H1 (cell line): Measurements from ENCODE around the gene ZFYVE16. TPM values are rescaled to one million over a fixed set of nuclear protein-coding genes. Genes with fewer than 3 reads are reported as not detected.

Experiments
- CTCF ChIA-PET: fragments of 300-600 bp; sonication (Branson Sonifier 250); formaldehyde crosslinking; loops from one replicate; lab custom pipeline; 2021; ENCODE audit not compliant: partially characterized antibody; lab: Charles Lee
- POLR2A ChIA-PET: fragments of 300-600 bp; sonication (Branson Sonifier 250); formaldehyde crosslinking; loops from one replicate; lab custom pipeline; 2021; ENCODE audit warnings: inconsistent platforms; ENCODE audit not compliant: partially characterized antibody; lab: Charles Lee
- DNase-seq, 2 experiments: peaks; one replicate each; pipeline versions ENCODE4 v3.0.0 to v3.0.0-alpha.2; 2010 to 2022; ENCODE audit warnings: low spot score in 2 of 2, low read depth in 1 of 2, mixed read lengths in 1 of 2
- FAIRE-seq: peaks from 2 replicates; lab custom pipeline; 2011; peaks lifted over from hg19 to GRCh38; lab: Jason Lieb, UNC
- H2AFZ ChIP-seq: 2 replicates; pipeline ENCODE4 v1.8.1; 2012; ENCODE audit warnings: low read length, inconsistent platforms
- H2AK5ac ChIP-seq: 2 replicates; pipeline ENCODE4 v1.6.1; 2013; ENCODE audit warnings: low read depth, low read length
- H2BK120ac ChIP-seq: replicated peaks from 2 replicates; pipeline ENCODE3; 2013; ENCODE audit warnings: low read depth, low read length, inconsistent platforms
- H2BK12ac ChIP-seq: 2 replicates; pipeline ENCODE4 v1.6.1; 2013; ENCODE audit warnings: low read depth, low read length
- H2BK15ac ChIP-seq: 2 replicates; pipeline ENCODE4 v1.6.1; 2013; ENCODE audit warnings: low read length
- H2BK20ac ChIP-seq: 2 replicates; pipeline ENCODE4 v1.6.1; 2013; ENCODE audit warnings: low read length
- H2BK5ac ChIP-seq: 2 replicates; pipeline ENCODE4 v1.6.1; 2013; ENCODE audit warnings: low read depth, low read length
- H3K14ac ChIP-seq: 2 replicates; pipeline ENCODE4 v1.6.1; 2013; ENCODE audit warnings: inconsistent platforms; ENCODE audit not compliant: insufficient read length
- H3K18ac ChIP-seq: 2 replicates; pipeline ENCODE4 v1.6.1; 2013; ENCODE audit warnings: low read length; ENCODE audit errors: extremely low read depth
- H3K23ac ChIP-seq: 2 replicates; pipeline ENCODE4 v1.6.1; 2013; ENCODE audit warnings: inconsistent platforms; ENCODE audit not compliant: insufficient read length
- H3K23me2 ChIP-seq: 2 replicates; pipeline ENCODE4 v1.6.1; 2013; ENCODE audit warnings: low read depth, low read length
- H3K27ac ChIP-seq: 2 replicates; pipeline ENCODE4 v1.6.1; 2011; ENCODE audit warnings: low read depth, low read length, inconsistent platforms
- H3K27me3 ChIP-seq, 4 experiments: replicated peaks in 1 of 4; 1 replicate in 1 of 4; 2 replicates in 3 of 4; pipeline versions ENCODE4 v1.6.1 to v1.8.1; 2011 to 2013; ENCODE audit warnings: low read length in 3 of 4, mild to moderate bottlenecking in 3 of 4, inconsistent platforms in 2 of 4, mixed read lengths in 2 of 4, moderate library complexity in 1 of 4; ENCODE audit not compliant: control insufficient read depth in 3 of 4, insufficient read depth in 3 of 4; ENCODE audit errors: extremely low read depth in 1 of 4
- H3K36me3 ChIP-seq, 4 experiments: 2 replicates each; pipeline versions ENCODE4 v1.6.1 to v1.8.1; 2011 to 2013; ENCODE audit warnings: mild to moderate bottlenecking in 4 of 4, low read length in 3 of 4, moderate library complexity in 2 of 4, control low read depth in 1 of 4, inconsistent platforms in 1 of 4; ENCODE audit not compliant: insufficient read depth in 4 of 4, control insufficient read depth in 2 of 4
- H3K4ac ChIP-seq: replicated peaks from 2 replicates; pipeline ENCODE3; 2013; ENCODE audit warnings: low read length, low read depth, mixed read lengths, inconsistent platforms; ENCODE audit not compliant: insufficient read length
- H3K4me1 ChIP-seq, 4 experiments: replicated peaks in 1 of 4; 1 replicate in 1 of 4; 2 replicates in 3 of 4; pipeline versions ENCODE4 v1.6.1 to v1.8.1; 2011 to 2013; ENCODE audit warnings: low read length in 3 of 4, inconsistent platforms in 2 of 4, mixed read lengths in 1 of 4; ENCODE audit not compliant: insufficient read depth in 4 of 4, control insufficient read depth in 3 of 4
- H3K4me2 ChIP-seq, 2 experiments: 2 replicates each; pipeline versions ENCODE4 v1.6.1 to v1.8.1; 2011 to 2013; ENCODE audit warnings: low read depth in 2 of 2, low read length in 2 of 2, control low read depth in 1 of 2, inconsistent platforms in 1 of 2, mild to moderate bottlenecking in 1 of 2; ENCODE audit not compliant: insufficient read depth in 1 of 2
- H3K4me3 ChIP-seq, 4 experiments: fragments of 200-600, 300-600 bp in 1 of 4; sonication (generic), shearing (Covaris generic), sonication (Bioruptor Twin) in 1 of 4; 2 replicates each; pipeline versions ENCODE4 v1.5.1 to v1.8.1; 2011 to 2016; ENCODE audit warnings: low read length in 4 of 4, low read depth in 3 of 4, control low read depth in 2 of 4, inconsistent platforms in 2 of 4, mild to moderate bottlenecking in 2 of 4, mixed read lengths in 1 of 4, moderate library complexity in 1 of 4; ENCODE audit not compliant: insufficient read depth in 2 of 4; ENCODE audit errors: extremely low read depth in 1 of 4
- H3K56ac ChIP-seq: replicated peaks from 2 replicates; pipeline ENCODE3; 2013; ENCODE audit warnings: low read depth, mild to moderate bottlenecking, mixed read lengths, low read length, inconsistent platforms; ENCODE audit not compliant: insufficient read length
- H3K79me1 ChIP-seq: 2 replicates; pipeline ENCODE4 v1.6.1; 2013; ENCODE audit warnings: low read depth, low read length, control low read depth
- H3K79me2 ChIP-seq, 2 experiments: 2 replicates each; pipeline versions ENCODE4 v1.6.1 to v1.8.1; 2012 to 2013; ENCODE audit warnings: low read length in 2 of 2, mild to moderate bottlenecking in 2 of 2, inconsistent platforms in 1 of 2; ENCODE audit not compliant: insufficient read depth in 2 of 2, control insufficient read depth in 1 of 2
- H3K9ac ChIP-seq, 4 experiments: replicated peaks in 1 of 4; 1 replicate in 1 of 4; 2 replicates in 3 of 4; pipeline versions ENCODE4 v1.6.1 to v1.8.1; 2011 to 2013; ENCODE audit warnings: low read depth in 3 of 4, low read length in 3 of 4, control low read depth in 2 of 4, mild to moderate bottlenecking in 2 of 4, moderate library complexity in 2 of 4, inconsistent platforms in 1 of 4; ENCODE audit errors: extremely low read depth in 1 of 4
- H3K9me3 ChIP-seq, 2 experiments: 2 replicates each; pipeline versions ENCODE4 v1.6.1 to v1.8.1; 2012 to 2013; ENCODE audit warnings: mild to moderate bottlenecking in 2 of 2, moderate library complexity in 2 of 2, control low read depth in 1 of 2, inconsistent platforms in 1 of 2, low read depth in 1 of 2, low read length in 1 of 2, mixed read lengths in 1 of 2; ENCODE audit not compliant: insufficient read depth in 2 of 2
- H4K20me1 ChIP-seq, 2 experiments: replicated peaks in 1 of 2; 2 replicates each; pipeline versions ENCODE3 to v1.8.1; 2011 to 2013; ENCODE audit warnings: inconsistent platforms in 2 of 2, low read length in 2 of 2, mild to moderate bottlenecking in 1 of 2; ENCODE audit not compliant: insufficient read depth in 2 of 2, control insufficient read depth in 1 of 2
- H4K5ac ChIP-seq: 2 replicates; pipeline ENCODE4 v1.6.1; 2013; ENCODE audit warnings: low read length, low read depth, mixed read lengths, inconsistent platforms; ENCODE audit not compliant: insufficient read length
- H4K8ac ChIP-seq: 2 replicates; pipeline ENCODE4 v1.8.0; 2013; ENCODE audit warnings: mild to moderate bottlenecking, moderate library complexity, low read length, inconsistent platforms; ENCODE audit not compliant: insufficient read depth; ENCODE audit errors: extremely low read depth
- H4K91ac ChIP-seq: replicated peaks from 2 replicates; pipeline ENCODE3; 2013; ENCODE audit warnings: low read length, mixed read lengths, inconsistent platforms; ENCODE audit not compliant: insufficient read length
- CEBPB ChIP-seq: IDR thresholded peaks from 2 replicates; pipeline ENCODE4 v1.6.1; 2012; ENCODE audit warnings: low read depth, low read length
- TAF7 ChIP-seq: optimal IDR thresholded peaks from 2 replicates; pipeline ENCODE3; 2011; ENCODE audit warnings: low read depth, mild to moderate bottlenecking, inconsistent platforms, low read length, moderate library complexity, borderline replicate concordance
- whole genome bisulfite sequencing, 2 experiments: shearing (Covaris generic) in 1 of 2; methylation state at CpG; one replicate each; pipeline versions ENCODE4 v1.1.6 to v1.1.7; 2013 to 2015; ENCODE audit warnings: low lambda C conversion rate in 2 of 2, mixed read lengths in 2 of 2, inconsistent platforms in 1 of 2, low coverage in 1 of 2, missing lambda C conversion rate in 1 of 2; ENCODE audit not compliant: insufficient replicate concordance in 2 of 2, insufficient coverage in 1 of 2, insufficient read length in 1 of 2; ENCODE audit errors: extremely low coverage in 1 of 2, missing lambda C conversion rate in 1 of 2; 5-methylcytosine and 5-hydroxymethylcytosine counted together
- polyA plus RNA-seq, 7 experiments: library from polyadenylated mRNA; depleted of rRNA in 3 of 7; stranded (reverse) in 5 of 7; unstranded in 2 of 7; fragments of >200 nt in 5 of 7; fragments of 200-250 nt in 2 of 7; gene quantifications; 1 replicate in 5 of 7; 2 replicates in 1 of 7; 4 replicates in 1 of 7; pipeline versions ENCODE4 v1.2.1 to v1.2.3, GENCODE V29; 2011 to 2013; ENCODE audit warnings: missing spikeins in 2 of 7, mixed read lengths in 2 of 7
- total RNA-seq: library from RNA; stranded (reverse); fragmentation: NEBNext Ultra II Directional; extraction: Animal tissue kit (Norgen Biotek cat#: 25700); gene quantifications from 2 replicates; pipeline ENCODE4 v1.2.1, GENCODE V29; 2021

The ZFYVE16 gene
- total and polyA plus RNA-seq, 2 of the 8 experiments (the other 6 are each of a cell fraction or from before 2014, with no cell fraction given): 3.6 to 24.2 TPM

DNA sequence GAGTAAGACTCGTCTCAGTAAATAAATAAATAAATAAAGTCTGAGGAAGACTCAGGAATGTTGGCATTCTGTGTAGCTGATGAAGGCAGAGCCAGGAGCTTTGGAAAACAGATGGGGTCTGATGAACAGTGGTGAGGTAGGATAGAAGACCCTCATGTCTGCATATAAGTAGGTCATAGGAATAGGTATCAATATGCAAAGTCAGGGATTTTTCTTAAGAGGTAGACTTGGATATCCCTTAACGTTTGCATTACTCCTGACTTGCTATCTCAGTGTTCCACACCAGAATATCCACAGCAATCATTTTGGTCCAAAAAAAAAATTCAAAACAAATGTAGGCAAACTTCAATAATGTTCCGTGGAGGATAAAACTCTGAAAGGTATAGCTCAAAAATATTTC lies 31.3 kb upstream of the ZFYVE16 start:
- Histone ChIP-seq H2BK15ac (no peak overlapping the region), H2BK120ac (no peak overlapping the region), H2BK12ac (no peak overlapping the region), H3K4ac (no peak overlapping the region)
- WGBS, 2 experiments: 88% methylated on average over 3 of the region's 3 CpGs; no CpG with 5 or more reads in 1 of the 2 experiments
- POLR2A ChIA-PET: no interaction called here
- no peak for TF ChIP-seq CEBPB
- TF ChIP-seq TAF7: no peak
- TF ChIP-seq, all 59 proteins: peak for 0
- no peak overlapping the region for H3K4me2 ChIP-seq
- H3K36me3 ChIP-seq: no peaks in the 10 kb centered on the region
- DNase-seq (no peak), FAIRE-seq (no peak)
- H3K9me3 ChIP-seq: 0 out of 4 replicates have a peak, but pooled peaks cover 0 to 3% of the 10 kb centered on the region in 2 experiments
- no peaks in the 10 kb centered on the region for H3K79me1 ChIP-seq
- no peak overlapping the region for H4K5ac ChIP-seq
- no peak overlapping the region for H2BK5ac ChIP-seq
- H3K14ac ChIP-seq: no peak overlapping the region
- H3K4me1 ChIP-seq: no peaks in the 10 kb centered on the region
- H4K20me1 ChIP-seq: no peaks in the 10 kb centered on the region
- no peak overlapping the region for H3K27ac ChIP-seq
- H3K27me3 ChIP-seq: no peaks in the 10 kb centered on the region
- no peak overlapping the region for H3K4me3 ChIP-seq
- no peak overlapping the region for H2AFZ ChIP-seq
- no peak overlapping the region for H3K9ac ChIP-seq
- H3K79me2 ChIP-seq: no peaks in the 10 kb centered on the region
- no peak overlapping the region for H3K56ac ChIP-seq
- H2AK5ac ChIP-seq: no peak overlapping the region
- no peak overlapping the region for H2BK20ac ChIP-seq
- CTCF ChIA-PET: no interaction called here
- H3K23ac ChIP-seq: no peak overlapping the region
- H3K18ac ChIP-seq: no peak overlapping the region
- H3K23me2 ChIP-seq: no peaks in the 10 kb centered on the region
- no peak overlapping the region for H4K8ac ChIP-seq
- no peak overlapping the region for H4K91ac ChIP-seq
